Measurements from ENCODE around the gene MAP3K4. TPM values are rescaled to one million over a fixed set of nuclear protein-coding genes. Genes with fewer than 3 reads are reported as not detected.

MAP3K4 gene
- total and polyA plus RNA-seq, 2 of the 8 experiments (the other 6 are each of a cell fraction or from before 2014, with no cell fraction given), result 16.6 to 51.6 TPM

DNA sequence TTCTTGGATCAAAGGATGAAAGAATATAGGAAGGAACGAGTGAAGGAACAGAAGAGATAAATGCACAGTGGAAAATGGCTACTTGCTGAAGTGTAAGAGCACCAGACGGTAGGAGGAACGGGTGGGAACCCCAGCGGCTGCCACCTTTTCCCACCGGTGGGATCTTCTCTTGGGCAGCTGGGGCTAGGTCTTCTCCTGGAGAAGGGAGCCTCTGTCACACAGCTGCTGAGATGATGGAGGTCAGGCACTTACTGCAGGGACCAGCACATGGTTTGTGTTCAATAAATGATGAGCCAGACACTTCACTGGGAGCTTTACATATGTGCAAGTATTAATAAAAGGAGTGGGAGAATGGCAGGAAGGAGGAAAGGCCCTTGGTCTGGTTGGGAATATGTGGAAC lies 158.6 kb downstream of the MAP3K4 start (continued):
- TF ChIP-seq, protein P1, sequence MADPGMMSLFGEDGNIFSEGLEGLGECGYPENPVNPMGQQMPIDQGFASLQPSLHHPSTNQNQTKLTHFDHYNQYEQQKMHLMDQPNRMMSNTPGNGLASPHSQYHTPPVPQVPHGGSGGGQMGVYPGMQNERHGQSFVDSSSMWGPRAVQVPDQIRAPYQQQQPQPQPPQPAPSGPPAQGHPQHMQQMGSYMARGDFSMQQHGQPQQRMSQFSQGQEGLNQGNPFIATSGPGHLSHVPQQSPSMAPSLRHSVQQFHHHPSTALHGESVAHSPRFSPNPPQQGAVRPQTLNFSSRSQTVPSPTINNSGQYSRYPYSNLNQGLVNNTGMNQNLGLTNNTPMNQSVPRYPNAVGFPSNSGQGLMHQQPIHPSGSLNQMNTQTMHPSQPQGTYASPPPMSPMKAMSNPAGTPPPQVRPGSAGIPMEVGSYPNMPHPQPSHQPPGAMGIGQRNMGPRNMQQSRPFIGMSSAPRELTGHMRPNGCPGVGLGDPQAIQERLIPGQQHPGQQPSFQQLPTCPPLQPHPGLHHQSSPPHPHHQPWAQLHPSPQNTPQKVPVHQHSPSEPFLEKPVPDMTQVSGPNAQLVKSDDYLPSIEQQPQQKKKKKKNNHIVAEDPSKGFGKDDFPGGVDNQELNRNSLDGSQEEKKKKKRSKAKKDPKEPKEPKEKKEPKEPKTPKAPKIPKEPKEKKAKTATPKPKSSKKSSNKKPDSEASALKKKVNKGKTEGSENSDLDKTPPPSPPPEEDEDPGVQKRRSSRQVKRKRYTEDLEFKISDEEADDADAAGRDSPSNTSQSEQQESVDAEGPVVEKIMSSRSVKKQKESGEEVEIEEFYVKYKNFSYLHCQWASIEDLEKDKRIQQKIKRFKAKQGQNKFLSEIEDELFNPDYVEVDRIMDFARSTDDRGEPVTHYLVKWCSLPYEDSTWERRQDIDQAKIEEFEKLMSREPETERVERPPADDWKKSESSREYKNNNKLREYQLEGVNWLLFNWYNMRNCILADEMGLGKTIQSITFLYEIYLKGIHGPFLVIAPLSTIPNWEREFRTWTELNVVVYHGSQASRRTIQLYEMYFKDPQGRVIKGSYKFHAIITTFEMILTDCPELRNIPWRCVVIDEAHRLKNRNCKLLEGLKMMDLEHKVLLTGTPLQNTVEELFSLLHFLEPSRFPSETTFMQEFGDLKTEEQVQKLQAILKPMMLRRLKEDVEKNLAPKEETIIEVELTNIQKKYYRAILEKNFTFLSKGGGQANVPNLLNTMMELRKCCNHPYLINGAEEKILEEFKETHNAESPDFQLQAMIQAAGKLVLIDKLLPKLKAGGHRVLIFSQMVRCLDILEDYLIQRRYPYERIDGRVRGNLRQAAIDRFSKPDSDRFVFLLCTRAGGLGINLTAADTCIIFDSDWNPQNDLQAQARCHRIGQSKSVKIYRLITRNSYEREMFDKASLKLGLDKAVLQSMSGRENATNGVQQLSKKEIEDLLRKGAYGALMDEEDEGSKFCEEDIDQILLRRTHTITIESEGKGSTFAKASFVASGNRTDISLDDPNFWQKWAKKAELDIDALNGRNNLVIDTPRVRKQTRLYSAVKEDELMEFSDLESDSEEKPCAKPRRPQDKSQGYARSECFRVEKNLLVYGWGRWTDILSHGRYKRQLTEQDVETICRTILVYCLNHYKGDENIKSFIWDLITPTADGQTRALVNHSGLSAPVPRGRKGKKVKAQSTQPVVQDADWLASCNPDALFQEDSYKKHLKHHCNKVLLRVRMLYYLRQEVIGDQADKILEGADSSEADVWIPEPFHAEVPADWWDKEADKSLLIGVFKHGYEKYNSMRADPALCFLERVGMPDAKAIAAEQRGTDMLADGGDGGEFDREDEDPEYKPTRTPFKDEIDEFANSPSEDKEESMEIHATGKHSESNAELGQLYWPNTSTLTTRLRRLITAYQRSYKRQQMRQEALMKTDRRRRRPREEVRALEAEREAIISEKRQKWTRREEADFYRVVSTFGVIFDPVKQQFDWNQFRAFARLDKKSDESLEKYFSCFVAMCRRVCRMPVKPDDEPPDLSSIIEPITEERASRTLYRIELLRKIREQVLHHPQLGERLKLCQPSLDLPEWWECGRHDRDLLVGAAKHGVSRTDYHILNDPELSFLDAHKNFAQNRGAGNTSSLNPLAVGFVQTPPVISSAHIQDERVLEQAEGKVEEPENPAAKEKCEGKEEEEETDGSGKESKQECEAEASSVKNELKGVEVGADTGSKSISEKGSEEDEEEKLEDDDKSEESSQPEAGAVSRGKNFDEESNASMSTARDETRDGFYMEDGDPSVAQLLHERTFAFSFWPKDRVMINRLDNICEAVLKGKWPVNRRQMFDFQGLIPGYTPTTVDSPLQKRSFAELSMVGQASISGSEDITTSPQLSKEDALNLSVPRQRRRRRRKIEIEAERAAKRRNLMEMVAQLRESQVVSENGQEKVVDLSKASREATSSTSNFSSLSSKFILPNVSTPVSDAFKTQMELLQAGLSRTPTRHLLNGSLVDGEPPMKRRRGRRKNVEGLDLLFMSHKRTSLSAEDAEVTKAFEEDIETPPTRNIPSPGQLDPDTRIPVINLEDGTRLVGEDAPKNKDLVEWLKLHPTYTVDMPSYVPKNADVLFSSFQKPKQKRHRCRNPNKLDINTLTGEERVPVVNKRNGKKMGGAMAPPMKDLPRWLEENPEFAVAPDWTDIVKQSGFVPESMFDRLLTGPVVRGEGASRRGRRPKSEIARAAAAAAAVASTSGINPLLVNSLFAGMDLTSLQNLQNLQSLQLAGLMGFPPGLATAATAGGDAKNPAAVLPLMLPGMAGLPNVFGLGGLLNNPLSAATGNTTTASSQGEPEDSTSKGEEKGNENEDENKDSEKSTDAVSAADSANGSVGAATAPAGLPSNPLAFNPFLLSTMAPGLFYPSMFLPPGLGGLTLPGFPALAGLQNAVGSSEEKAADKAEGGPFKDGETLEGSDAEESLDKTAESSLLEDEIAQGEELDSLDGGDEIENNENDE (IDR thresholded peaks at IDR 0.05; ENCODE audit: insufficient replicate concordance, low read length), result no peak
- TF ChIP-seq PHF8 (conservative IDR thresholded peaks at IDR 0.05; ENCODE audit: low read depth, low read length), result no peak
- TF ChIP-seq JUN (IDR thresholded peaks at IDR 0.05; ENCODE audit: low read depth, low read length), result no peak
- TF ChIP-seq RXRA (IDR thresholded peaks at IDR 0.05; ENCODE audit: insufficient read depth, low read depth, low read length), result no peak
